GM19438 (cell line): ENCODE measurements around the gene TGFA.

Experiments
- ATAC-seq: cut with Tn5 transposase; IDR thresholded peaks from one replicate; pipeline ENCODE4 v1.9.1; 2021; ENCODE audit warnings: low read depth; ENCODE audit not compliant: unreplicated experiment

The TGFA gene

GRCh38 chr2:70499253-70499652, 54.4 kb downstream of the TGFA start:
- ATAC-seq, result no peak

- ATAC-seq, result no peak
Measured at GRCh38 chr2:70498528-70498927, 55.1 kb downstream of the TGFA start.

GRCh38 chr2:70498054-70498453, 55.6 kb downstream of the TGFA start:
- ATAC-seq, result no peak

- ATAC-seq, result no peak
Measured at GRCh38 chr2:70496819-70497218, 56.8 kb downstream of the TGFA start.

- no peak for ATAC-seq
Measured at GRCh38 chr2:70494293-70494886, 59.2 kb downstream of the TGFA start.

GRCh38 chr2:70490381-70490780, 63.2 kb downstream of the TGFA start:
- ATAC-seq, result no peak

- ATAC-seq, result no peak
Measured at GRCh38 chr2:70489165-70489564, 64.5 kb downstream of the TGFA start.

GRCh38 chr2:70484086-70484485, 69.5 kb downstream of the TGFA start:
- no peak for ATAC-seq

- no peak for ATAC-seq
Measured at GRCh38 chr2:70482401-70482800, 71.2 kb downstream of the TGFA start.

- ATAC-seq, result no peak
Measured at GRCh38 chr2:70480468-70480867, 73.2 kb downstream of the TGFA start.

GRCh38 chr2:70479816-70480215, 73.8 kb downstream of the TGFA start:
- ATAC-seq, result no peak

GRCh38 chr2:70477441-70477844, 76.2 kb downstream of the TGFA start:
- ATAC-seq, result no peak

- ATAC-seq, result no peak
Measured at GRCh38 chr2:70475266-70475665, 78.4 kb downstream of the TGFA start.

- no peak for ATAC-seq
Measured at GRCh38 chr2:70474256-70474848, 79.3 kb downstream of the TGFA start.

GRCh38 chr2:70473101-70473722, 80.4 kb downstream of the TGFA start:
- ATAC-seq, result no peak

- ATAC-seq, result no peak
Measured at GRCh38 chr2:70472221-70472890, 81.3 kb downstream of the TGFA start.

- no peak for ATAC-seq
Measured at GRCh38 chr2:70471129-70471528, 82.5 kb downstream of the TGFA start.

- no peak for ATAC-seq
Measured at GRCh38 chr2:70469961-70470360, 83.7 kb downstream of the TGFA start.

GRCh38 chr2:70469435-70469834, 84.2 kb downstream of the TGFA start:
- no peak for ATAC-seq

GRCh38 chr2:70468878-70469277, 84.7 kb downstream of the TGFA start:
- no peak for ATAC-seq

GRCh38 chr2:70467831-70468779, 85.5 kb downstream of the TGFA start:
- ATAC-seq, result no peak
